K562 (cell line): Measurements from ENCODE around the gene ZBTB20. TPM values are rescaled to one million over a fixed set of nuclear protein-coding genes. Genes with fewer than 3 reads are reported as not detected.

Experiments used
- ATAC-seq: fragments of 200-7000 bp; cut with Tn5 transposase; 3 replicates; pipeline ENCODE4 v1.9.1; 2020; ENCODE audit warnings: moderate library complexity
- BruUV-seq: library from RNA; stranded (reverse); fragments of 400-500 nt; replicated peaks from 2 replicates; lab custom pipeline; 2021; lab: Mats Ljungman, UMichigan
- CTCF ChIA-PET: fragments of 300-600 bp; formaldehyde crosslinking; extraction: SDS; loops from one replicate; lab custom pipeline; 2021; ENCODE audit warnings: low intra/inter-chr PET ratio; lab: Yijun Ruan, JAX
- POLR2A ChIA-PET: fragments of 300-600, 350-650 bp; sonication (Branson Sonifier 250); formaldehyde crosslinking; extraction: SDS; loops from one replicate; lab custom pipeline; 2021; ENCODE audit warnings: antibody characterized with exemption, inconsistent platforms; lab: Yijun Ruan, JAX
- DNase-seq, 4 experiments: peaks; one replicate each; pipeline versions ENCODE4 v3.0.0 to v3.0.0-alpha.2; 2011 to 2018; ENCODE audit warnings: low spot score in 3 of 4, mixed read lengths in 3 of 4; ENCODE audit errors: extremely low read depth in 1 of 4
- FAIRE-seq: peaks from 2 replicates; lab custom pipeline; 2011; peaks lifted over from hg19 to GRCh38; lab: Jason Lieb, UNC
- H2AFZ ChIP-seq: 2 replicates; pipeline ENCODE4 v1.6.0; 2011; ENCODE audit warnings: low read depth, low read length, control low read depth, inconsistent platforms
- H3K27ac ChIP-seq: fragments of 200-600 bp; 3 replicates; pipeline ENCODE4 v1.8.0; 2011; ENCODE audit warnings: low read depth, mild to moderate bottlenecking, control low read depth, inconsistent platforms, low read length, moderate library complexity, mixed read lengths; ENCODE audit errors: extremely low read depth
- H3K27me3 ChIP-seq, 2 experiments: fragments of 300-600 bp in 1 of 2; 2 replicates in 1 of 2; 3 replicates in 1 of 2; pipeline versions ENCODE4 v1.6.0 to v1.8.0; 2011; ENCODE audit warnings: inconsistent platforms in 2 of 2, low read length in 2 of 2, mild to moderate bottlenecking in 1 of 2, mixed read lengths in 1 of 2, moderate library complexity in 1 of 2; ENCODE audit not compliant: control insufficient read depth in 2 of 2, insufficient read depth in 2 of 2
- H3K36me3 ChIP-seq: fragments of 300-600 bp; 3 replicates; pipeline ENCODE4 v1.8.0; 2011; ENCODE audit warnings: mild to moderate bottlenecking, low read length, inconsistent platforms; ENCODE audit not compliant: control insufficient read depth, insufficient read depth
- H3K4me1 ChIP-seq, 2 experiments: fragments of 200-600 bp in 1 of 2; replicated peaks in 1 of 2; 2 replicates in 1 of 2; 3 replicates in 1 of 2; pipeline versions ENCODE4 v1.5.1 to v1.8.0; 2011; ENCODE audit warnings: inconsistent platforms in 2 of 2, low read length in 2 of 2, mild to moderate bottlenecking in 1 of 2, mixed read lengths in 1 of 2, moderate library complexity in 1 of 2; ENCODE audit not compliant: control insufficient read depth in 2 of 2, insufficient read depth in 2 of 2
- H3K4me2 ChIP-seq: 2 replicates; pipeline ENCODE4 v1.6.1; 2011; ENCODE audit warnings: low read length, control low read depth, inconsistent platforms, mixed read lengths; ENCODE audit not compliant: insufficient read depth
- H3K4me3 ChIP-seq: fragments of 200-600 bp; sonication (generic), shearing (Covaris generic); 2 replicates; pipeline ENCODE4 v1.5.1; 2016; ENCODE audit warnings: control low read depth, inconsistent platforms
- H3K79me2 ChIP-seq: fragments of 200-600 bp; 3 replicates; pipeline ENCODE4 v1.8.0; 2011; ENCODE audit warnings: low read length, inconsistent platforms; ENCODE audit not compliant: control insufficient read depth, insufficient read depth
- H3K9ac ChIP-seq, 2 experiments: 2 replicates each; pipeline versions ENCODE4 v1.6.0 to v1.6.1; 2011; ENCODE audit warnings: low read depth in 2 of 2, low read length in 2 of 2, control low read depth in 1 of 2, inconsistent platforms in 1 of 2, mild to moderate bottlenecking in 1 of 2, mixed read lengths in 1 of 2; ENCODE audit not compliant: insufficient read depth in 1 of 2
- H3K9me1 ChIP-seq: one replicate; pipeline ENCODE4 v1.6.0; 2011; ENCODE audit warnings: inconsistent platforms, mild to moderate bottlenecking, low read length, moderate library complexity; ENCODE audit not compliant: control insufficient read depth, insufficient read depth
- H3K9me3 ChIP-seq: replicated peaks from 2 replicates; pipeline ENCODE4 v1.5.1; 2011; ENCODE audit warnings: low read depth, low read length, inconsistent platforms; ENCODE audit not compliant: control insufficient read depth, insufficient read depth
- H4K20me1 ChIP-seq: replicated peaks from 2 replicates; pipeline ENCODE4 v1.6.1; 2011; ENCODE audit warnings: low read length, inconsistent platforms, mixed read lengths; ENCODE audit not compliant: control insufficient read depth, insufficient read depth
- ATF1 ChIP-seq, 2 experiments: fragments of 450-650 bp in 1 of 2; IDR thresholded peaks; 2 replicates each; pipeline ENCODE4 v1.6.1; 2016; ENCODE audit warnings: missing compliant biosample characterization in 1 of 2, missing genetic modification characterization in 1 of 2
- MECOM ChIP-seq: fragments of 250-450 bp; sonication (Bioruptor Pico); IDR thresholded peaks from 2 replicates; pipeline ENCODE4 v1.8.0; 2022; ENCODE audit warnings: inconsistent platforms
- MTA3 ChIP-seq: fragments of 450-650 bp; formaldehyde crosslinking; IDR thresholded peaks from 2 replicates; pipeline ENCODE4 v1.6.1; 2017; ENCODE audit warnings: mild to moderate bottlenecking, borderline replicate concordance
- NFATC3 ChIP-seq: fragments of 450-650 bp; IDR thresholded peaks from 2 replicates; pipeline ENCODE4 v1.6.1; 2017; ENCODE audit warnings: mild to moderate bottlenecking
- PHB2 ChIP-seq: fragments of 450-650 bp; IDR thresholded peaks from 2 replicates; pipeline ENCODE4 v1.6.1; 2017; ENCODE audit warnings: low read depth
- RBM17 ChIP-seq: fragments of 200-400 bp; formaldehyde crosslinking; IDR thresholded peaks from 2 replicates; pipeline ENCODE4 v1.6.1; 2017; ENCODE audit warnings: low read depth, mild to moderate bottlenecking, low read length, borderline replicate concordance
- SMAD2 ChIP-seq: fragments of 150-350 bp; IDR thresholded peaks from 2 replicates; pipeline ENCODE4 v1.6.1; 2014; ENCODE audit warnings: low read depth, mild to moderate bottlenecking, low read length
- ZBTB1 ChIP-seq: sonication (generic); formaldehyde crosslinking; IDR thresholded peaks from 2 replicates; pipeline ENCODE4 v1.8.1; 2023; ENCODE audit warnings: missing genetic modification reagents, low read depth, mild to moderate bottlenecking, borderline replicate concordance
- WGBS: fragments of 100-300 bp; shearing (Covaris generic); methylation state at CpG from one replicate; pipeline ENCODE4 v1.1.6; 2016; ENCODE audit warnings: low coverage, mixed read lengths; ENCODE audit not compliant: insufficient coverage; ENCODE audit errors: missing lambda C conversion rate; 5-methylcytosine and 5-hydroxymethylcytosine counted together
- in situ Hi-C: fragments of 300-500 bp; cut with MboI; formaldehyde crosslinking; loops from 4 replicates; pipeline ENCODE4 v1.15.0; 2018; ENCODE audit warnings: inconsistent platforms, mixed read lengths
- intact Hi-C: fragments of 100-400 bp; cut with micrococcal nuclease; formaldehyde crosslinking; loops from 2 replicates; pipeline ENCODE4 v1.14.2; 2022
- polyA plus RNA-seq, 8 experiments: library from polyadenylated mRNA; depleted of rRNA in 4 of 8; stranded (reverse) in 5 of 8; unstranded in 3 of 8; fragments of >200 nt; fragmentation: Nextera tagmentation in 2 of 8; fragmentation: Illumina TruSeq in 1 of 8; extraction: Ambion mirVana in 2 of 8; extraction: Trizol in 1 of 8; gene quantifications; 2 replicates each; pipeline versions ENCODE4 v1.2.1 to v1.2.3, GENCODE V29; 2011 to 2014; ENCODE audit warnings: inconsistent platforms in 1 of 8, missing spikeins in 1 of 8
- total RNA-seq, 7 experiments: library from RNA; depleted of rRNA in 6 of 7; stranded (reverse); fragments of >200 nt in 6 of 7; fragmentation: Illumina TruSeq in 2 of 7; extraction: Trizol in 2 of 7; gene quantifications; 2 replicates each; pipeline versions ENCODE4 v1.2.1 to v1.2.3, GENCODE V29; 2011 to 2021; ENCODE audit warnings: low replicate concordance in 1 of 7
- TF ChIP-seq, protein P1 (sequence below): IDR thresholded peaks from 3 replicates; pipeline ENCODE4 v1.6.1; 2011; ENCODE audit warnings: borderline replicate concordance, mild to moderate bottlenecking; ENCODE audit not compliant: insufficient read length, insufficient read depth

Gene ZBTB20
- total and polyA plus RNA-seq, 9 of the 15 experiments (the other 6 are each of a cell fraction or from before 2014, with no cell fraction given) = 0.17 to 1.7 (median 0.45) TPM

- no peak overlapping the region for H2AFZ ChIP-seq
- in situ Hi-C loops (no loop called here), intact Hi-C loops (no loop called here)
- WGBS = 0% methylated on average over 1 of the region's 1 CpG
- H3K4me1 ChIP-seq = no peaks in the 10 kb centered on the region
- no TSS peak for BruUV-seq
- no peak for ATAC-seq
- ChIA-PET CTCF (no interaction called here), POLR2A (no interaction called here)
- H3K79me2 ChIP-seq = no peaks in the 10 kb centered on the region
- no peaks in the 10 kb centered on the region for H3K9me3 ChIP-seq
- H3K36me3 ChIP-seq = no peaks in the 10 kb centered on the region
- no peak overlapping the region for H3K27ac ChIP-seq
- no peak overlapping the region for H3K9ac ChIP-seq
- no peak for DNase-seq
- H3K27me3 ChIP-seq = no peaks in the 10 kb centered on the region
- no peak overlapping the region for H3K4me3 ChIP-seq
- TF ChIP-seq MTA3 (no peak), MECOM (no peak), ZBTB1 (CRISPR knock-in tag) (no peak), NFATC3 (no peak), RBM17 (no peak), SMAD2 (no peak), ATF1 (CRISPR knock-in tag; IDR thresholded peaks at IDR 0.05) (no peak), ATF1 (tag; IDR thresholded peaks at IDR 0.05) (no peak), PHB2 (no peak)
- TF ChIP-seq, protein P1, sequence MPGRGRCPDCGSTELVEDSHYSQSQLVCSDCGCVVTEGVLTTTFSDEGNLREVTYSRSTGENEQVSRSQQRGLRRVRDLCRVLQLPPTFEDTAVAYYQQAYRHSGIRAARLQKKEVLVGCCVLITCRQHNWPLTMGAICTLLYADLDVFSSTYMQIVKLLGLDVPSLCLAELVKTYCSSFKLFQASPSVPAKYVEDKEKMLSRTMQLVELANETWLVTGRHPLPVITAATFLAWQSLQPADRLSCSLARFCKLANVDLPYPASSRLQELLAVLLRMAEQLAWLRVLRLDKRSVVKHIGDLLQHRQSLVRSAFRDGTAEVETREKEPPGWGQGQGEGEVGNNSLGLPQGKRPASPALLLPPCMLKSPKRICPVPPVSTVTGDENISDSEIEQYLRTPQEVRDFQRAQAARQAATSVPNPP = no peak
- H3K4me2 ChIP-seq = no peak overlapping the region
- H4K20me1 ChIP-seq = no peaks in the 10 kb centered on the region
- FAIRE-seq = no peak
- H3K9me1 ChIP-seq = no peaks in the 10 kb centered on the region
These were observed 343.0 kb downstream of the ZBTB20 start for GRCh38 chr3:114804099-114804498.
